Psoas muscle (tissue), 8 donors: ENCODE results near the gene TBC1D5. TPM values are rescaled to one million over a fixed set of nuclear protein-coding genes. Genes with fewer than 3 reads are reported as not detected.

Experiments
- ATAC-seq, 4 donors: fragments of 200-7000 bp; cut with Tn5 transposase; one replicate each; pipeline ENCODE4 v1.9.1; 2020; ENCODE audit warnings: moderate library complexity in 3 of 4, mild to moderate bottlenecking in 2 of 4
- DNase-seq, 2 donors: peaks; one replicate each; pipeline ENCODE4 v3.0.0-alpha.2; 2020
- H3K27ac ChIP-seq: fragments of 200-600 bp; one replicate; pipeline ENCODE4 v1.8.0; 2022
- H3K27me3 ChIP-seq, 3 donors: fragments of 200-600 bp in 1 of 3; one replicate each; pipeline versions ENCODE4 v1.6.1 to v1.8.0; 2013 to 2022; ENCODE audit warnings: low read length in 2 of 3, mild to moderate bottlenecking in 2 of 3, moderate library complexity in 1 of 3; ENCODE audit not compliant: insufficient read depth in 3 of 3
- H3K36me3 ChIP-seq, 2 donors: fragments of 200-600 bp in 1 of 2; one replicate each; pipeline versions ENCODE4 v1.6.1 to v1.8.0; 2013 to 2022; ENCODE audit warnings: low read depth in 1 of 2, mild to moderate bottlenecking in 1 of 2, moderate library complexity in 1 of 2; ENCODE audit not compliant: insufficient read depth in 1 of 2
- H3K4me1 ChIP-seq: fragments of 200-600 bp; one replicate; pipeline ENCODE4 v1.8.0; 2022
- H3K4me3 ChIP-seq: fragments of 200-600 bp; one replicate; pipeline ENCODE4 v1.8.0; 2022; ENCODE audit warnings: mild to moderate bottlenecking
- H3K9me3 ChIP-seq: fragments of 200-600 bp; one replicate; pipeline ENCODE4 v1.8.0; 2022
- WGBS, 3 donors: extraction: QIAGEN DNeasy Blood & Tissue Kit; methylation state at CpG; one replicate each; pipeline versions ENCODE4 v1.1.6 to v1.1.7; 2013; 5-methylcytosine and 5-hydroxymethylcytosine counted together
- intact Hi-C, 2 donors: fragments of 100-400 bp; cut with DNase I; formaldehyde crosslinking; loops; one replicate each; pipeline versions ENCODE4 v1.11.0 to v1.14.2; 2022
- polyA plus RNA-seq, 3 donors: library from polyadenylated mRNA; stranded (reverse); fragments of 200-250 nt; gene quantifications; one replicate each; pipeline ENCODE4 v1.2.3, GENCODE V29; 2013
- total RNA-seq, 4 donors: library from RNA; stranded (reverse); fragmentation: NEBNext Ultra II Directional in 2 of 4; extraction: Animal tissue kit (Norgen Biotek cat#: 25700) in 2 of 4; gene quantifications; one replicate each; pipeline versions ENCODE4 v1.2.1 to v1.2.4, GENCODE V29; 2021 to 2023
- TF ChIP-seq, protein P1 (sequence below): fragments of 200-600 bp; IDR thresholded peaks from one replicate; pipeline ENCODE4 v1.8.0; 2022; ENCODE audit warnings: antibody characterized with exemption
- donor health status: healthy with polysubstance abuse.
- donor health status: DM: no; HTN: no; CAD: no; lungs with moderate emphysema.
- donor health status: Bipolar disorder and iron deficiency.
- donor health status: healthy.
- donor health status: DM: yes; HTN: yes; CAD: no.
- donor health status: DM: no; HTN: no; CAD: no.
- donor health status: DM: no; HTN: no; CAD: no.
- donor health status: DM: yes; HTN: yes; CAD: no.

The TBC1D5 gene
- total and polyA plus RNA-seq, 7 donors, result 4.3 to 20.4 (median 13.3) TPM

GRCh38 chr3:17125738-17126442 lies 616.5 kb downstream of the TBC1D5 start:
- Histone ChIP-seq H3K27ac (no peak overlapping the region), H3K4me1 (no peaks in the 10 kb centered on the region), H3K27me3 (no peaks in the 10 kb centered on the region), H3K36me3 (no peaks in the 10 kb centered on the region), H3K9me3 (peaks cover 5% of the 10 kb centered on the region), H3K4me3 (no peak overlapping the region)
- intact Hi-C loops, result no loop called here
- DNase-seq, result no peak
- TF ChIP-seq, protein P1, sequence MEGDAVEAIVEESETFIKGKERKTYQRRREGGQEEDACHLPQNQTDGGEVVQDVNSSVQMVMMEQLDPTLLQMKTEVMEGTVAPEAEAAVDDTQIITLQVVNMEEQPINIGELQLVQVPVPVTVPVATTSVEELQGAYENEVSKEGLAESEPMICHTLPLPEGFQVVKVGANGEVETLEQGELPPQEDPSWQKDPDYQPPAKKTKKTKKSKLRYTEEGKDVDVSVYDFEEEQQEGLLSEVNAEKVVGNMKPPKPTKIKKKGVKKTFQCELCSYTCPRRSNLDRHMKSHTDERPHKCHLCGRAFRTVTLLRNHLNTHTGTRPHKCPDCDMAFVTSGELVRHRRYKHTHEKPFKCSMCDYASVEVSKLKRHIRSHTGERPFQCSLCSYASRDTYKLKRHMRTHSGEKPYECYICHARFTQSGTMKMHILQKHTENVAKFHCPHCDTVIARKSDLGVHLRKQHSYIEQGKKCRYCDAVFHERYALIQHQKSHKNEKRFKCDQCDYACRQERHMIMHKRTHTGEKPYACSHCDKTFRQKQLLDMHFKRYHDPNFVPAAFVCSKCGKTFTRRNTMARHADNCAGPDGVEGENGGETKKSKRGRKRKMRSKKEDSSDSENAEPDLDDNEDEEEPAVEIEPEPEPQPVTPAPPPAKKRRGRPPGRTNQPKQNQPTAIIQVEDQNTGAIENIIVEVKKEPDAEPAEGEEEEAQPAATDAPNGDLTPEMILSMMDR, result no peak
- WGBS, 3 donors, result 55 to 80% (median 60%) methylated on average over 2 of the region's 2 CpGs
- no peak for ATAC-seq

- no peaks in the 10 kb centered on the region for H3K4me1 ChIP-seq
- intact Hi-C loops, result no loop called here
- no peak for ATAC-seq
- H3K27ac ChIP-seq, result no peak overlapping the region
- no peak overlapping the region for H3K4me3 ChIP-seq
- peaks cover 5% of the 10 kb centered on the region for H3K9me3 ChIP-seq
- 85 to 93% (median 89%) methylated on average over 3 of the region's 3 CpGs for WGBS, 3 donors
- no peak for DNase-seq
- no peaks in the 10 kb centered on the region for H3K36me3 ChIP-seq
- no peaks in the 10 kb centered on the region for H3K27me3 ChIP-seq
- TF ChIP-seq, protein P1, result no peak
These were observed 619.7 kb downstream of the TBC1D5 start for GRCh38 chr3:17122758-17123157.

GRCh38 chr3:17121336-17121735 lies 621.1 kb downstream of the TBC1D5 start:
- no peaks in the 10 kb centered on the region for H3K4me1 ChIP-seq
- ATAC-seq (no peak), DNase-seq (peak in 1 of 2 donors; percentile 5)
- H3K27me3 ChIP-seq, result no peaks in the 10 kb centered on the region
- no peaks in the 10 kb centered on the region for H3K36me3 ChIP-seq
- H3K9me3 ChIP-seq, result peaks cover 5% of the 10 kb centered on the region
- TF ChIP-seq, protein P1, result no peak
- intact Hi-C loops, result no loop called here
- no peak overlapping the region for H3K4me3 ChIP-seq
- WGBS, 3 donors, result 73 to 78% (median 74%) methylated on average over 2 of the region's 2 CpGs
- no peak overlapping the region for H3K27ac ChIP-seq

GRCh38 chr3:17120115-17120514 lies 622.3 kb downstream of the TBC1D5 start:
- Histone ChIP-seq H3K27ac (no peak overlapping the region), H3K27me3 (no peaks in the 10 kb centered on the region), H3K36me3 (no peaks in the 10 kb centered on the region), H3K9me3 (peaks cover 5% of the 10 kb centered on the region), H3K4me3 (no peak overlapping the region), H3K4me1 (no peaks in the 10 kb centered on the region)
- TF ChIP-seq, protein P1, result no peak
- 88 to 91% (median 91%) methylated on average over 4 of the region's 4 CpGs for WGBS, 3 donors
- DNase-seq (no peak), ATAC-seq (no peak)
- intact Hi-C loops, result no loop called here
